IPS DF 6.9 (cell line): ENCODE measurements around the gene SCNN1A.

Experiments
- DNase-seq: peaks from one replicate; pipeline ENCODE4 v3.0.0-alpha.2; 2013; ENCODE audit warnings: low read depth, low spot score
- H3K27ac ChIP-seq: one replicate; pipeline ENCODE4 v1.5.1; 2013; ENCODE audit warnings: low read length, control low read depth
- H3K27me3 ChIP-seq: 2 replicates; pipeline ENCODE4 v1.6.1; 2013; ENCODE audit warnings: mild to moderate bottlenecking, low read length; ENCODE audit not compliant: control insufficient read depth, insufficient read depth
- H3K36me3 ChIP-seq: 2 replicates; pipeline ENCODE4 v1.6.1; 2013; ENCODE audit warnings: low read length; ENCODE audit not compliant: control insufficient read depth, insufficient read depth
- H3K4me1 ChIP-seq: 2 replicates; pipeline ENCODE4 v1.6.1; 2013; ENCODE audit warnings: low read length; ENCODE audit not compliant: control insufficient read depth, insufficient read depth
- H3K4me3 ChIP-seq: 2 replicates; pipeline ENCODE4 v1.5.1; 2013; ENCODE audit warnings: mild to moderate bottlenecking, low read length
- H3K9me3 ChIP-seq: 2 replicates; pipeline ENCODE4 v1.6.1; 2013; ENCODE audit warnings: low read length, inconsistent platforms; ENCODE audit not compliant: control insufficient read depth, insufficient read depth
- WGBS: extraction: QIAGEN DNeasy Blood & Tissue Kit; methylation state at CpG from one replicate; pipeline ENCODE4 v1.1.7; 2013; ENCODE audit warnings: mixed read lengths, missing lambda C conversion rate; ENCODE audit not compliant: insufficient read length, insufficient coverage; 5-methylcytosine and 5-hydroxymethylcytosine counted together

The SCNN1A gene

GRCh38 chr12:6358881-6359280, 16.5 kb downstream of the SCNN1A start:
- Histone ChIP-seq H3K9me3 (no peaks in the 10 kb centered on the region), H3K36me3 (peaks cover 16% of the 10 kb centered on the region), H3K27ac (no peak overlapping the region), H3K4me1 (peaks cover 1% of the 10 kb centered on the region; the same call in 1 of the 2 replicates), H3K27me3 (no peaks in the 10 kb centered on the region), H3K4me3 (no peak overlapping the region)
- no peak for DNase-seq
- no CpG with 5 or more reads among the region's 1 CpG for WGBS

GRCh38 chr12:6356374-6356820, 19.0 kb downstream of the SCNN1A start:
- Histone ChIP-seq H3K9me3 (no peaks in the 10 kb centered on the region), H3K4me1 (no peaks in the 10 kb centered on the region), H3K27me3 (no peaks in the 10 kb centered on the region), H3K4me3 (no peak overlapping the region), H3K36me3 (peaks cover 11% of the 10 kb centered on the region; the same call in 1 of the 2 replicates), H3K27ac (no peak overlapping the region)
- no CpG with 5 or more reads among the region's 5 CpGs for WGBS
- DNase-seq: no peak

- no peak overlapping the region for H3K4me3 ChIP-seq
- no peak for DNase-seq
- no peaks in the 10 kb centered on the region for H3K9me3 ChIP-seq
- WGBS: no CpG with 5 or more reads among the region's 8 CpGs
- H3K27ac ChIP-seq: no peak overlapping the region
- H3K36me3 ChIP-seq: peaks cover 8% of the 10 kb centered on the region; the same call in 1 of the 2 replicates
- no peaks in the 10 kb centered on the region for H3K4me1 ChIP-seq
- H3K27me3 ChIP-seq: no peaks in the 10 kb centered on the region
Observed at GRCh38 chr12:6355491-6356373, 19.6 kb downstream of the SCNN1A start.

GRCh38 chr12:6354495-6355393, 20.6 kb downstream of the SCNN1A start:
- H3K27ac ChIP-seq: no peak overlapping the region
- H3K4me3 ChIP-seq: no peak overlapping the region
- no peaks in the 10 kb centered on the region for H3K4me1 ChIP-seq
- H3K27me3 ChIP-seq: no peaks in the 10 kb centered on the region
- no peak for DNase-seq
- no CpG with 5 or more reads among the region's 10 CpGs for WGBS
- H3K9me3 ChIP-seq: no peaks in the 10 kb centered on the region
- H3K36me3 ChIP-seq: peaks cover 8% of the 10 kb centered on the region; the same call in 1 of the 2 replicates

- no peak overlapping the region for H3K27ac ChIP-seq
- no CpG with 5 or more reads among the region's 9 CpGs for WGBS
- H3K27me3 ChIP-seq: no peaks in the 10 kb centered on the region
- no peaks in the 10 kb centered on the region for H3K9me3 ChIP-seq
- no peak for DNase-seq
- peaks cover 11% of the 10 kb centered on the region; the same call in 1 of the 2 replicates for H3K36me3 ChIP-seq
- no peak overlapping the region for H3K4me3 ChIP-seq
- H3K4me1 ChIP-seq: no peaks in the 10 kb centered on the region; the same call in 1 of the 2 replicates
Observed at GRCh38 chr12:6352193-6353173, 22.9 kb downstream of the SCNN1A start.

- no peaks in the 10 kb centered on the region; the same call in 1 of the 2 replicates for H3K4me1 ChIP-seq
- no CpG with 5 or more reads among the region's 5 CpGs for WGBS
- no peaks in the 10 kb centered on the region for H3K27me3 ChIP-seq
- DNase-seq: no peak
- H3K27ac ChIP-seq: no peak overlapping the region
- no peaks in the 10 kb centered on the region for H3K9me3 ChIP-seq
- no peak overlapping the region for H3K4me3 ChIP-seq
- peaks cover 13% of the 10 kb centered on the region; the same call in 1 of the 2 replicates for H3K36me3 ChIP-seq
Observed at GRCh38 chr12:6351622-6352021, 23.7 kb downstream of the SCNN1A start.

GRCh38 chr12:6347367-6348338, 27.7 kb downstream of the SCNN1A start:
- no CpG with 5 or more reads among the region's 19 CpGs for WGBS
- Histone ChIP-seq H3K9me3 (no peaks in the 10 kb centered on the region), H3K4me1 (peaks cover 2% of the 10 kb centered on the region; the same call in 1 of the 2 replicates), H3K27ac (no peak overlapping the region), H3K4me3 (no peak overlapping the region), H3K36me3 (peaks cover 5% of the 10 kb centered on the region; the same call in 1 of the 2 replicates), H3K27me3 (no peaks in the 10 kb centered on the region)
- no peak for DNase-seq

GRCh38 chr12:6346942-6347341, 28.4 kb downstream of the SCNN1A start:
- H3K27ac ChIP-seq: no peak overlapping the region
- no peak overlapping the region for H3K4me3 ChIP-seq
- peaks cover 3% of the 10 kb centered on the region for H3K4me1 ChIP-seq
- H3K27me3 ChIP-seq: no peaks in the 10 kb centered on the region
- no peak for DNase-seq
- no CpG with 5 or more reads among the region's 8 CpGs for WGBS
- peaks cover 5% of the 10 kb centered on the region; the same call in 1 of the 2 replicates for H3K36me3 ChIP-seq
- no peaks in the 10 kb centered on the region for H3K9me3 ChIP-seq
